ENCODE measurements around the gene RNF11.

Gene RNF11

GRCh38 chr1:51266181-51266580, 30.1 kb downstream of the RNF11 start:
- no peak for DNase-seq

- DNase-seq, result no peak
These were observed 30.7 kb downstream of the RNF11 start for GRCh38 chr1:51266791-51267190.

GRCh38 chr1:51268634-51269033, 32.6 kb downstream of the RNF11 start:
- no peak for DNase-seq

GRCh38 chr1:51270751-51271150, 34.7 kb downstream of the RNF11 start:
- no peak for DNase-seq

GRCh38 chr1:51272916-51273315, 36.8 kb downstream of the RNF11 start:
- no peak for DNase-seq

- no peak for DNase-seq
These were observed 38.6 kb downstream of the RNF11 start for GRCh38 chr1:51274676-51275075.

- DNase-seq, result no peak
These were observed 40.2 kb downstream of the RNF11 start for GRCh38 chr1:51276286-51276685.

- no peak for DNase-seq
These were observed 44.4 kb downstream of the RNF11 start for GRCh38 chr1:51280321-51280978.

GRCh38 chr1:51281807-51282206, 45.7 kb downstream of the RNF11 start:
- DNase-seq, result no peak

- no peak for DNase-seq
These were observed 46.5 kb downstream of the RNF11 start for GRCh38 chr1:51282605-51283004.

- no peak for DNase-seq
These were observed 47.9 kb downstream of the RNF11 start for GRCh38 chr1:51283979-51284378.

GRCh38 chr1:51284487-51284954, 48.4 kb downstream of the RNF11 start:
- DNase-seq, result no peak

- no peak for DNase-seq
These were observed 49.0 kb downstream of the RNF11 start for GRCh38 chr1:51285055-51285454.

- no peak for DNase-seq
These were observed 51.9 kb downstream of the RNF11 start for GRCh38 chr1:51287966-51288365.

- DNase-seq, result no peak
These were observed 52.5 kb downstream of the RNF11 start for GRCh38 chr1:51288578-51288977.

GRCh38 chr1:51289676-51290488, 53.8 kb downstream of the RNF11 start:
- DNase-seq, result no peak

- no peak for DNase-seq
These were observed 54.4 kb downstream of the RNF11 start for GRCh38 chr1:51290489-51290847.

GRCh38 chr1:51293898-51294515, 57.9 kb downstream of the RNF11 start:
- no peak for DNase-seq

GRCh38 chr1:51294566-51295184, 58.6 kb downstream of the RNF11 start:
- no peak for DNase-seq

- no peak for DNase-seq
These were observed 59.9 kb downstream of the RNF11 start for GRCh38 chr1:51295926-51296325.

GRCh38 chr1:51296383-51297357, 60.6 kb downstream of the RNF11 start:
- DNase-seq, result peak; percentile 47
